22Rv1 (cell line): Measurements from ENCODE around the gene C1QA.

Source experiments
- H3K27ac ChIP-seq: fragments of 450-650 bp; 2 replicates; pipeline ENCODE4 v1.5.1; 2017
- ZFX ChIP-seq: fragments of 450-650 bp; IDR thresholded peaks from 2 replicates; pipeline ENCODE4 v1.6.1; 2017; ENCODE audit warnings: antibody characterized with exemption, borderline replicate concordance
- TF ChIP-seq, protein P1 (sequence below): fragments of 450-650 bp; IDR thresholded peaks from 2 replicates; pipeline ENCODE4 v1.5.1; 2017; ENCODE audit warnings: mild to moderate bottlenecking

C1QA gene

GRCh38 chr1:22595108-22595507 lies 41.3 kb upstream of the C1QA start:
- no peak for TF ChIP-seq ZFX
- TF ChIP-seq, protein P1, sequence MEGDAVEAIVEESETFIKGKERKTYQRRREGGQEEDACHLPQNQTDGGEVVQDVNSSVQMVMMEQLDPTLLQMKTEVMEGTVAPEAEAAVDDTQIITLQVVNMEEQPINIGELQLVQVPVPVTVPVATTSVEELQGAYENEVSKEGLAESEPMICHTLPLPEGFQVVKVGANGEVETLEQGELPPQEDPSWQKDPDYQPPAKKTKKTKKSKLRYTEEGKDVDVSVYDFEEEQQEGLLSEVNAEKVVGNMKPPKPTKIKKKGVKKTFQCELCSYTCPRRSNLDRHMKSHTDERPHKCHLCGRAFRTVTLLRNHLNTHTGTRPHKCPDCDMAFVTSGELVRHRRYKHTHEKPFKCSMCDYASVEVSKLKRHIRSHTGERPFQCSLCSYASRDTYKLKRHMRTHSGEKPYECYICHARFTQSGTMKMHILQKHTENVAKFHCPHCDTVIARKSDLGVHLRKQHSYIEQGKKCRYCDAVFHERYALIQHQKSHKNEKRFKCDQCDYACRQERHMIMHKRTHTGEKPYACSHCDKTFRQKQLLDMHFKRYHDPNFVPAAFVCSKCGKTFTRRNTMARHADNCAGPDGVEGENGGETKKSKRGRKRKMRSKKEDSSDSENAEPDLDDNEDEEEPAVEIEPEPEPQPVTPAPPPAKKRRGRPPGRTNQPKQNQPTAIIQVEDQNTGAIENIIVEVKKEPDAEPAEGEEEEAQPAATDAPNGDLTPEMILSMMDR, result no peak
- H3K27ac ChIP-seq, result no peak overlapping the region

- no peak for TF ChIP-seq ZFX
- TF ChIP-seq, protein P1, result no peak
- H3K27ac ChIP-seq, result no peak overlapping the region
Measured at GRCh38 chr1:22597301-22597965, 39.0 kb upstream of the C1QA start.

- no peak overlapping the region for H3K27ac ChIP-seq
- no peak for TF ChIP-seq ZFX
- TF ChIP-seq, protein P1, result no peak
Measured at GRCh38 chr1:22597996-22598395, 38.4 kb upstream of the C1QA start.

GRCh38 chr1:22598736-22599135 lies 37.7 kb upstream of the C1QA start:
- H3K27ac ChIP-seq, result no peak overlapping the region
- TF ChIP-seq ZFX, result no peak
- TF ChIP-seq, protein P1, result no peak

- TF ChIP-seq, protein P1, result no peak
- TF ChIP-seq ZFX, result no peak
- H3K27ac ChIP-seq, result no peak overlapping the region
Measured at GRCh38 chr1:22600071-22600816, 36.2 kb upstream of the C1QA start.

DNA sequence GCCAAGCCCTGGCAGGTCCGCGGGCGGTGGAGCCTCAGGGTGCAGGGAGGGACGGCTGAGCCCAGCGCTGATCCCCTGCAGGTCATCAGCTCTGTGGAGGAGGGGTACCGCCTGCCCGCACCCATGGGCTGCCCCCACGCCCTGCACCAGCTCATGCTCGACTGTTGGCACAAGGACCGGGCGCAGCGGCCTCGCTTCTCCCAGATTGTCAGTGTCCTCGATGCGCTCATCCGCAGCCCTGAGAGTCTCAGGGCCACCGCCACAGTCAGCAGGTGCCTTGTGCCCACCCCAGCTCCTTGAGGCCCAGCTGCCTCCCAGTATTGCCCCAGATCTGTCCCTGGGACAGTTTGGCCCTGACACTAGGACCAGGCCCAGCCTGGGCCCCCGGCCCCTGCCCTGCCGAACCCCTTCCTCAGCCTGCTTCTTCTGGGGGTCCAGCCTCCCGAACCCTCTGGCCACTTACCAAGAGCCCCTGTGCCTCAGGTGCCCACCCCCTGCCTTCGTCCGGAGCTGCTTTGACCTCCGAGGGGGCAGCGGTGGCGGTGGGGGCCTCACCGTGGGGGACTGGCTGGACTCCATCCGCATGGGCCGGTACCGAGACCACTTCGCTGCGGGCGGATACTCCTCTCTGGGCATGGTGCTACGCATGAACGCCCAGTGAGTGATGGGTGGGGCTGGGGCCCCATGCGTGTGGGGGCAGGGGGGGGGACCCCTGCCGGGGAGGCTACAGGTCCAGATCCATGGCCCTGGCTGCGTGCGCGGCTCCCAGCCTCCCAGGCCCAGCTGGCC lies 35.4 kb upstream of the C1QA start:
- no peak overlapping the region for H3K27ac ChIP-seq
- TF ChIP-seq, protein P1, result no peak
- TF ChIP-seq ZFX, result no peak

DNA sequence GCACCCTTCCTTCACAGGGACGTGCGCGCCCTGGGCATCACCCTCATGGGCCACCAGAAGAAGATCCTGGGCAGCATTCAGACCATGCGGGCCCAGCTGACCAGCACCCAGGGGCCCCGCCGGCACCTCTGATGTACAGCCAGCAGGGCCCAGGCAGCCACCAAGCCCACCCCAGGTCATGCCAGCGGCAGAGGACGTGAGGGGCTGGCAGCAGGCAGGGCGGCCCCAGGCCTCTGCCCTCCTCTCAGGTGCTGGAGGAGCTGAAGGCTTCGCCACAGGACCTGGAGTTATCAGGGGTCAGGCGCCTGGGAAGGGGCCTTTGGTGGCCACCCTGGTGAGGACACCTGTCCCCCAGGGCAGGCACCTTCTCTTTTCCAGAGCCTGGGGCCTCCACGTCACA lies 34.8 kb upstream of the C1QA start:
- no peak overlapping the region for H3K27ac ChIP-seq
- TF ChIP-seq ZFX, result no peak
- TF ChIP-seq, protein P1, result no peak
